Mucosa of rectum (tissue), 2 donors: ENCODE results near the gene LYRM1.
A peak's percentile ranks its signal among the peaks of the same experiment; 100 is the strongest.
"Not testable (repeated sequence)": the region's sequence is repeated elsewhere in the genome, so short reads cannot be mapped to it uniquely, and the experiment has no call there.

ENCODE experiments used
- H3K27ac ChIP-seq, 2 donors: one replicate each; pipeline ENCODE4 v1.7.0; 2013; ENCODE audit warnings: inconsistent platforms in 2 of 2, low read depth in 2 of 2, low read length in 2 of 2
- H3K27me3 ChIP-seq, 2 donors: one replicate each; pipeline ENCODE4 v1.7.0; 2013; ENCODE audit warnings: low read length in 2 of 2; ENCODE audit not compliant: control insufficient read depth in 2 of 2, insufficient read depth in 2 of 2
- H3K36me3 ChIP-seq, 2 donors: one replicate each; pipeline ENCODE4 v1.7.0; 2013; ENCODE audit warnings: low read length in 2 of 2; ENCODE audit not compliant: control insufficient read depth in 2 of 2, insufficient read depth in 2 of 2
- H3K4me1 ChIP-seq, 2 donors: one replicate each; pipeline ENCODE4 v1.7.0; 2013; ENCODE audit warnings: low read length in 2 of 2, mild to moderate bottlenecking in 1 of 2; ENCODE audit not compliant: control insufficient read depth in 2 of 2, insufficient read depth in 2 of 2
- H3K4me3 ChIP-seq, 2 donors: one replicate each; pipeline ENCODE4 v1.7.0; 2013; ENCODE audit warnings: low read length in 2 of 2
- H3K9ac ChIP-seq, 2 donors: one replicate each; pipeline ENCODE4 v1.7.0; 2013; ENCODE audit warnings: low read length in 2 of 2, low read depth in 1 of 2, mild to moderate bottlenecking in 1 of 2
- H3K9me3 ChIP-seq, 2 donors: one replicate each; pipeline ENCODE4 v1.7.0; 2013; ENCODE audit warnings: low read length in 2 of 2; ENCODE audit not compliant: control insufficient read depth in 2 of 2
- donor health status: healthy.
- donor health status: Normal muscosa, but diverticular disease.

The LYRM1 gene

DNA sequence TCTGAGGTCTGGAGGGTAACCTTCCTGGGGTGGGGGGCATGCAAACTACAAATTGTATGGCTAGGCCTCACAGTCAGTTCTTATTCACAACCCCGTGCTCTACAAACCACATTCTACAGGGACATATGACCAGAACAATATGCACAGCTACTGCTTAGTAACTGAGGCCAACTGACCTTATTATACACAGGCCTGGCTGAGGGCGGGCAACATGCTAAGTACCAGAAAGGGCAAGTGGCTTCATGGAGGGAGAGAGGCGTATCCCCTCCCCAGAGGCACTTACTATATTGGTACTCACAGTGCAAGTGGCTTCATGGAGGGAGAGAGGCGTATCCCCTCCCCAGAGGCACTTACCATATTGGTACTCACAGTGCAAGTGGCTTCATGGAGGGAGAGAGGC lies 39.6 kb upstream of the LYRM1 start:
- H3K9ac ChIP-seq, H3K27me3 ChIP-seq, H3K4me3 ChIP-seq, H3K27ac ChIP-seq, H3K9me3 ChIP-seq, H3K4me1 ChIP-seq: not testable (repeated sequence)
- H3K36me3 ChIP-seq, result peaks cover 21 to 28% of the 10 kb centered on the region in 2 donors

DNA sequence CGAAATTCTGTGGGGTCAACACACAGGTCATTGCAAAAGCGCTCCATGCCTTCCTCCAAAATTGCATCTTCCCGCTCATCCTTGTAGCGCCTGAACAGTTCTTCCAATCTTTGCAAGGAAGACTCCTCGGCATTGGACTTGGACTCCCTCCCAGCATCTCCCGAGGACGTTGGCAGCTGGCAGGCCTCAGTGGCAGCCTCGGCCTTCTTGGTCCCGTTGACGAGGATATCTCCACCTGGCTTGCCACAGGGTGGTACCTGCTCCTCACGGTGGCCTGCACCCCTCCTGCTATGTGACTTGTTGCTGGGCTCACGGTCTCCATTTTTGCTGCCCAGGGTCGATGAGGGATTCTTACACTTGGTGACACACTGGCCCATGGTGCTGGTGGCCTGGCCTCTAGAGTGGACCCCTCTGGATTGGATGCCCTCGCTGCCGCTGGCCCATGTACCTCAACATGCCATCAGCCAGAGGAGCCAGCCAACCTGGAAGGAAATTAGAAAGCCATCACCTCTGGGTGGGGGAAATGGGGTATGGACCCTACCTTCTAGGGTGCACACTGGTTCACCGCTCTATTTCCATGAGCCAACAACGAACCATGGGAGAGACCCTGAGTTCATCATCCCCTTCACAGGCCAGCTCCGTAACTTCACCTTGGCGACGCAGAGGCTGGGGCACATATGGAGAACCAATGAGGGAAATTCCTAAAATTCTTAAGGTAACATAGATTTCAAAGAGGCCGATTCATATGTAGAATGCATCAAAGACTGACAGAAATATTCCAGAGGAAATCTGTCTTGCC lies 38.2 kb upstream of the LYRM1 start:
- Histone ChIP-seq H3K9ac (no peak overlapping the region), H3K27ac (no peak overlapping the region), H3K4me3 (no peak overlapping the region), H3K4me1 (peaks cover 3% of the 10 kb centered on the region in 2 donors), H3K9me3 (no peaks in the 10 kb centered on the region), H3K27me3 (no peaks in the 10 kb centered on the region), H3K36me3 (peaks cover 21 to 28% of the 10 kb centered on the region in 2 donors)

DNA sequence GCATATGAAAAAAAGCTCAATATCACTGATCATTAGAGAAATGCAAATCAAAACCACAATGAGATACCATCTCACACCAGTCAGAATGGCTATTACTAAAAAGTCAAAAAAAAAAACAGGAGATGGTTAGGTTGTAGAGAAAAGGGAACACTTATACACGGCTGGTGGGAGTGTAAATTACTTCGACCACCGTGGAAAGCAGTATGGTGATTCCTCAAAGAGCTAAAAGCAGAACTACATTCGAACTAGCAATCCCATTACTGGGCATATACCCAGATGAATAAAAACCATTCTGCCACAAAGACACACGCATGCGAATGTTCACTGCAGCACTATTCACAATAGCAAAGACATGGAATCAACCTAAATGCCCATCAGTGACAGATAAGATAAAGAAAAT lies 36.2 kb upstream of the LYRM1 start:
- not testable (repeated sequence) for H3K4me3 ChIP-seq, H3K9ac ChIP-seq, H3K4me1 ChIP-seq, H3K9me3 ChIP-seq, H3K27me3 ChIP-seq, H3K27ac ChIP-seq
- H3K36me3 ChIP-seq, result peaks cover 21 to 27% of the 10 kb centered on the region in 2 donors

DNA sequence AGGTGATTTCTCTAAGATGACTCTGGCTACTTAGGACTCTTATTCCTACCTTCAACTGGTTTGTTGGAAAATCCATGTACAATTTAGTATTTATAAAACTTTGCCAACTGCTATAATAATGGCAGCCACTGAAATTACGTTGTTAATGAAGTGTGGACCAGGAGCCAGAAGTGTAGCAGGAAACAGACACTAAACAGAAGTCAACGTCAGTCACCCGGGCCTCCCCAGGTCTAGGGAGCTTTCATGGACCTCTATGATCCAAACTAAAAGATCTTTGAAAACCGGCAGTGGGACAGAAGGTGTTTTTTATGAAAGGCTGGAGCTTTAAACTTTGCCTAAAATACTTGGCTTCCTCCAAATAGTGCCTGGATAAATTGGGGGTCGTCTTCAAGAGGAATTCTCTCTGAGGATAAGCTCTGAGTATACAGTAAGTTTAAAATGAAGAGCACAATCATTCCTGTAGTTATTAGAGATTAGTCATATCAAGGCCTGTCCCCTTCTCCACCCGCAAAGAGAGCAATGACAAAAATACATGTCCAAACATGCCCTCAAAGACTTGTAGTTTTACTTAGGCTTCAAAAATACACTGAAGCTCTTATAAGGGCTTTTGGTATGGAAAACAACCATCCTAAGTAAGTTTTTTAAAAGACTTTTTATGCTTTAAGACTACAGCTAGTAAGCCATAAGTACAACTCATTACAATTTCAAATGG lies 35.0 kb upstream of the LYRM1 start:
- Histone ChIP-seq H3K4me1 (peaks cover 9 to 18% of the 10 kb centered on the region in 2 donors), H3K9me3 (no peaks in the 10 kb centered on the region), H3K27me3 (no peaks in the 10 kb centered on the region), H3K9ac (no peak overlapping the region), H3K27ac (no peak overlapping the region), H3K4me3 (no peak overlapping the region), H3K36me3 (peaks cover 16 to 19% of the 10 kb centered on the region in 2 donors)

DNA sequence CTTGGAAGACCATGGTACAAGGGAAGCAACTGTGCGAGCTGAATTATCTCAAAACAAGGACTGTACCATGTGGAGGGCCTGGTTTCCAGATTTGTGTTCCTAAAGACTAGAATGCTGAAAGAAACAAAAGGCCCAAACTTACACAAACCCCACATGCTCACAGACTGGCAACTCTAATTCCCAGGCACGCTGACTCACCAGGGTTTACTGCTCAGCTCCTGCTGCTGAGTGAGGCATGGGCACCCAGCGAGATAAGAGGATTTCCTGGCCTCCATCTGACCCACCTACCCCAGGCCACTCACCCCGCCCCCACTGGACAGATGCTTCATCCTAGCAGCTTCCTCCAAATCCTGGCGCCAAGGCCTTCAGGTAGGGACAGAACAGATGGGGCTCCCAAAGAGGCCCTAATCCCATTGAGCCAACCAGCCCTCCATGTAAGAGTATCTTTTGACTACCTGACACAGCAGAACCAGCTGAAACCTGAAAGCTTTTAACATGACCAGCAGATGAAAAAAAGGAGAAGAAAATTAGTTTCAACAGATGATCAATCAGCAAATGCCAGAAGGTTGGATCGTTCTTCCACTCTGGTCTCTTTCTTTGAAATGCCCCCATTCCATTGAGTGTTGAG lies 34.3 kb upstream of the LYRM1 start:
- Histone ChIP-seq H3K9ac (no peak overlapping the region), H3K9me3 (no peaks in the 10 kb centered on the region), H3K27me3 (no peaks in the 10 kb centered on the region), H3K4me3 (no peak overlapping the region), H3K27ac (no peak overlapping the region), H3K36me3 (peaks cover 11 to 13% of the 10 kb centered on the region in 2 donors), H3K4me1 (peaks cover 9 to 18% of the 10 kb centered on the region in 2 donors)

DNA sequence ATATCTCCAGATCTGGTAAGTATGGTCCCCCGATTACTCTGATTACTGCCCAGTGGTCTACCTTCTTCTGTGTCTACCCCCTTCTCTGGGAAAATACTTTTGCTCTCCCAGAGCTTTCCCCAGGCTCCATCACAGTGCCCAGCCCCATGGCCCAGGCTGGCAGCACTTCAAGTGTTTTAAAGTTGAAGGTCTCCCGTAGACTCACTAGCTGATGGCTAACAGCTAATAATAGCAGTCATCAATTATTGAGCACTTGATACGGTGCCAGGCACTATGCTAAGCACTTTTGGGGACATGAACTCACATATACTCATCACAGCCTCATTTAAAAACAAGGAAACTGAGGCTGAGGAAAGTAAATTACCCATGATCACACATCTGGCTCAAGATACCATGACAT lies 33.8 kb upstream of the LYRM1 start:
- Histone ChIP-seq H3K27me3 (no peaks in the 10 kb centered on the region), H3K27ac (peak overlapping the region in 1 of 2 donors; percentile 24), H3K4me1 (peaks cover 9 to 18% of the 10 kb centered on the region in 2 donors), H3K4me3 (no peak overlapping the region), H3K9ac (no peak overlapping the region), H3K9me3 (no peaks in the 10 kb centered on the region), H3K36me3 (peaks cover 5 to 8% of the 10 kb centered on the region in 2 donors)

- H3K27me3 ChIP-seq, result no peaks in the 10 kb centered on the region
- H3K9ac ChIP-seq, result no peak overlapping the region
- H3K27ac ChIP-seq, result no peak overlapping the region
- no peaks in the 10 kb centered on the region for H3K9me3 ChIP-seq
- peaks cover 9 to 18% of the 10 kb centered on the region in 2 donors for H3K4me1 ChIP-seq
- no peaks in the 10 kb centered on the region for H3K36me3 ChIP-seq
- H3K4me3 ChIP-seq, result no peak overlapping the region
Observed at GRCh38 chr16:20867585-20867984, 33.0 kb upstream of the LYRM1 start.

GRCh38 chr16:20868890-20869289 lies 31.7 kb upstream of the LYRM1 start:
- no peak overlapping the region for H3K4me3 ChIP-seq
- no peaks in the 10 kb centered on the region for H3K27me3 ChIP-seq
- no peaks in the 10 kb centered on the region for H3K9me3 ChIP-seq
- peak overlapping the region in 1 of 2 donors; percentile 48 for H3K27ac ChIP-seq
- peaks cover 9 to 18% of the 10 kb centered on the region in 2 donors for H3K4me1 ChIP-seq
- no peak overlapping the region for H3K9ac ChIP-seq
- no peaks in the 10 kb centered on the region for H3K36me3 ChIP-seq

- H3K9me3 ChIP-seq, result no peaks in the 10 kb centered on the region
- H3K36me3 ChIP-seq, result no peaks in the 10 kb centered on the region
- no peak overlapping the region for H3K4me3 ChIP-seq
- peaks cover 9 to 22% of the 10 kb centered on the region in 2 donors for H3K4me1 ChIP-seq
- H3K27ac ChIP-seq, result no peak overlapping the region
- no peaks in the 10 kb centered on the region for H3K27me3 ChIP-seq
- no peak overlapping the region for H3K9ac ChIP-seq
Observed at GRCh38 chr16:20870122-20870820, 30.3 kb upstream of the LYRM1 start.
